Activated CD8-positive, alpha-beta memory T cell treated with anti-CD3 and anti-CD28 coated beads, Interleukin-2, amount 50 U/mL, for 1 hour (primary cell): Measurements from ENCODE around the gene EZR.

Experiments used
- DNase-seq: peaks from one replicate; pipeline ENCODE4 v3.0.0-alpha.2; 2020; ENCODE audit errors: extremely low read depth

EZR gene

DNA sequence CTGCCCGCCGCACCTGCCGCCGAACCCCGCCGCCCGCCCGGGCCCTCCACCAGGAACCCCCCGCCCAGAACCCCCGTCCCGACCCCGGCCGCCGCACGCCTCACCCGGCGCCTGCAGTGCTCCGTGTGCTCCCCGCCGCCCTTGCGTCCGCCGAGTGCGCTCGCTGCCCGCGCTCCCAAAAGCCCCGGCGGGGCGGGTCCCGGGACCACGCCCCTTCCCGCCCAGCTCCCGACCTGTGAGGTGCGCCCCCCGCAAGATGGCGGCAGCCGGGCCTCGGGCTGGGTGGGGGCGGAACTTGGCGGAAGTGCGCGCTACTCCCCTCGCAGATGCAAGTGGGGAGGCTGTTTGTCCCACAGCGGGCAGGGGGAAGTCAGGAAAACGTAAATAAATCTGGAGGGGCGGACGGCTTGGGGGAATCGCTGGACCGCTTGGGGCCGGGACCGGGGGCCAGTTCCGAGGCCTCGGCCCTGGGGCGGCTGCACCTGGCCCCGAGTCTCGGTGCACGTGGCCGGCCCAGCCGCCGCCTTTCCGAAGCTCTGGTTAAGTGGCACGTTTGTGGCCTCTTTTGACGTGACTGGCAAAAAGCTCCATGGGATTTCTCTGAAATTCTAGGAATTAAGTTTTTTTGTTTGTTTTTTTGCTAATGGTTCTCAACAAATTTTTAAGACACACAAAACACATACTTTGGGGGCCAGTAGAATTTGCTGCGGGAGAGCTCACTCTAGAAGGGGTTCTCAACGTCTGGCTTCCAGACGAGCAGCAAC is at the start of gene EZR:
TSS of gene EZR (minus strand) at position 156 of the 764 bp plus-strand sequence. CDS start 1,275 bp downstream, outside the sequence.
- DNase-seq: peak; percentile 73

GRCh38 chr6:158868122-158868480 is 48.9 kb upstream of the EZR start:
- DNase-seq: no peak

DNA sequence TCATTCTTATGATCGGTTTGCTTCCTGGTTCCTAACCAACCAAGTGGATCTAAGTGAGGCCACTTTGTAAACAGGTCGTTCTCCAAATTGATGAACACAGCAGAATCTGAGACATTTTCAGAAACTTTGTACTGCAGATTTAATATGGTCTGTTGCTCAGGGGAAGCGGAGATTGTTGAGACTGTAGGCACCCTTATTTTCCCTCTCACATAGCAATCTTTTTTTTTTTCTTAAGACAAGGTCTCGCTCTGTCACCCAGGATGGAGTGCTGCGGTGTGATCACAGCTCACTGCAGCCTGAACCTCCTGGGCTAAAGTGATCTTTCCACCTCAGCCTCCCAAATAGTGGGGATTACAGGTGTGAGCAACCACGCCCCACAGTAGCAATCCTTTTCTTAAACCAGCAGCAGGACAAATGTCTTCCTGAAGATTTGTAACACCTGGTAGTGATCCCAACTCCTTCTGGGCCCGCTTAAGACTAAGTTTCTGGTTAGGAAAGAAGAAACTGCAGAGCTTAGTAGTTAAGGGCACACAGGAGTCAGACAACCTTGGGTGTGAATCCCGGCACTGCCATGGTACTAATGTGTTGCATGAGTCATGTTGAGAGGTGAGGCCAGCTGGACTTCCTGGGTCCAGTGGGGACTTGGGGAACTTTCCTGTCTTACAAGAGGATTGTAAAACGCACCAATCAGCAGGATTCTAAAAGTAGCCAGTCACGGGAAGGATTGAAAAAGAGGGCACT is 48.4 kb upstream of the EZR start:
- DNase-seq: no peak

GRCh38 chr6:158865769-158866168 is 46.6 kb upstream of the EZR start:
- no peak for DNase-seq

DNA sequence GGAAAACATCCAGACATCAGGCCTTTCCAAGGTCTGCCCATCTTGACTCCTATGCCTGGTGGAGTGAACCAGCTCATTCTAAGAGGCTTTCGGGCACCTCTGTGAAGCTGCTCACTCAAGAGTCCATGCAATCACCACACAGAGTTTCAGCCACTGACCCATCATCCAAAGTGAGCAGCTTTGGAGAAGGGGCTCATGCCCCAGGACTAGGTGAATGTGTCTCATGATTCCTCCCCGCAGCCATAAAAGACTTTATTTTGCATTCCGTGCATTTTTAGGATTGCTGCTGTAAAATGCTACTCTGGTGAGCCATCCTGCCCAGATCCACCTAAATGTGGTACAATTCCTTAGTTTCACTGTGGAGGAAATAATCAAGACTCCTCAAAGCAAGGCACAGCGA is 44.5 kb upstream of the EZR start:
- no peak for DNase-seq

DNA sequence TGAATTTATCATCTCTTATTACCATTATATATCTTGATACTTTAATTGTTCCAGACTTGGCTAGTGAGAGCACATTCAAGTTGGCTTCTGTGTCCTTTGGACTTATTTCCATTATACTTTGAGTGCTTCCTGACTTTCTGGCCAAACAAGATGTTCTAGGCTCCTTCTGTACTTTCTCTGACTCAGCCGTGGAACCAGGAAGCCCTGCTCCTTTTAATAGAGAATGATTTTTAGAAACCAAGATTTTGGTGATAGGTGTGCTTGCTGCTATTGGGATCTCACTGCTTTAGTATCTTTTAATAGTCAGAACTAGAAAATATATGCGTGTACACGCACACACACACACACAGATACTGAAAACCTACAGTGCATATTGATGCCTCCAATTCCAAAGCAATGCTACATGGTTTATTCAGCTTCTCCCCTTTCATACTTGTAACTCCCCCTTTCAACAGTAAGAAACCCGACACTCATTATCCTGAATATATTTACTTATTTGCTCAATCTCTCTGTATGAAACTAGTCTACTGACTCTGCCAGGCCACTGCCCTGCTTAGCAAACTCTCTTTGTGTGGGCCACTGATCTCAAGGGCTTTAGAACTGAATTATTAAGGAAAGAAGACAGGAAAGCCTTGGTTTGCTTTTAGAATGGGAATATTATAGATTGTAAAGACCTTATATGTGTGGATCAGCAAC is 42.7 kb upstream of the EZR start:
- no peak for DNase-seq

DNA sequence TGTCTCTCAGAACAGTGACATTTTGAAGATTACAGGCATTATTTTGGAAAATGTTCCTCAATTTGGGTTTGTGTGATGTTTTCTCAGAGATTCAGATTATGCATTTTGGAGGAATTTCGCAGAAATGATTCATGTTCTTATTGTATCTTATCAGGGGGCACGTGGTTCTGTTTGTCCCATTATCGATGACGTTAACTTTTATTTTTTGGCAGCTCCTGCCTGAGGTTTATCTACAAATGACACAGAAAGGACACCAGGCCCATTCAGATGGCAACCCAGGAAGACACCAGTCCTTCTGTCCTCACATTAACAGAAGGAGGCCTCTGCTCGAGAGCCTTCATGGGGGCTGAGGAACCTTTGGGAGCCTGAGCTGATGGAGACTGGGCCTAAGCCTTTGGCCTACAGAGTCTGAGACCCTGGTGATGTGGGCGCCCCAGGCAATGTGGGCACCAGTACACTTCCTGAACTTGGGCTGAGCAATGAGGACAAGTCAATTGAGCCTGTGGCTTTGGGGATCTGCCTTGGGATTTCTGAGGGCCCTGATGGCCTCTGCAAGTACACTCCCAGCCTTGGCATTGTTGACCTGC is 41.2 kb upstream of the EZR start:
- no peak for DNase-seq

DNA sequence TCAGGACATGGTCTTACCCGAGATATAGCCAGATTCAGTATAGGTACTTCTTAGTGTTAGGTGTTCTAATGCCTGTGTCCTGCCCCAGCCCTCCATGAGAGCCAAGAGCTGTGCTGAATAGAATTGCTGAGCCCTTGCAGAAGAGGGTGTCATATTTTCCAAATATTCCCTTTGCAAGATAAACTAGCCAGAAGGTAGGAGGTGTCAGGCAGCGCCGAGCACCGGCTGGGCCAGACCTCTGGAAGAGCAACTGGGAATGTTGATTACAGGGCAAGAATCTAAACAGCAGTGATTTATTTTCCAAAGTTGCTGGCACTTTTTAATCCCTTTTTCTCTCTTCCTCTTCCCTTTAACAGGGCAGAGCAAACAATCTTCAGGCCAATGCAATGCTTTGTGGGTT is 37.1 kb upstream of the EZR start:
- DNase-seq: no peak

DNA sequence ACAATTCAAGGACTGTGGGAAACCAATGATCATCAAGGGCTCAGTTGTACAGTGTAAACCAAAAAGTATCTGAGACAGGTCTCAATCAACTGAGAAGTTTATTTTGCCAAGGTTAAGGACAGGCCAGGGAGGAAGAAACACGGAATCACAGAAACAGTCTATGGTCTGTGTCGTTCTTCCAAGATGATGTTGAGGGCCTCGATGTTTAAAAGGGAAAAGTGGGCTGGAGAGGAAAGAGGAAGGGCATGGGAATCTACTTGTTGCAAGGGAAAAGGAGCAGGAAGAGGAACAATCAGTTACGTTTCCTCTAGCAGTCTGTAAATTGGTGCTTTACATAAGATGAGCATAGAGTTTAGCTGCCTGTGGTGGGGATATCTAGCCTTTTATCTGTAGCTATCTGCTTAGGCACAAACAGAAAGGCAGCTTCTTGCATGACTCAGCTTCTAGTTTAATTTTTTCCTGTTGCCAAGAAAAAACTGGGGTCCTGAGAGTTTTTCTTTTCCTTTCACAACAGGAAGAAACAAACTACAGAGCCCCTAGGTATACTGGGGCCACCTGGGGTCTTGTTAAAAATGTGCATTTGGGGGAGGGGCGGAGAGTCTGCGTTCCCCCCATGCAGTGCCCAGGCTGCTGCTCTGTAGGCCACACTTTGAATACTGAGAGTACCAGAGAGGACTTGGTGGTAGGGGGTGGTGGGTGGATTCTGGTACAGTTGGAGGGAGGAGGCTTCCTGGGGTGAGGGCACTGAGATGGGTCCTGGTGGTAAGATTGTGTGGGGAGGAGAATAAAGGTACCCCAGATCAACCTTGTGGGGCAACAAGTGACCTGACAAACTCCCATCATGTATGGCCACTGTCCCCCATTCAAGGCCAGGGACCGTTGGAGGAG is 35.3 kb upstream of the EZR start:
- no peak for DNase-seq

GRCh38 chr6:158853880-158854213 is 34.7 kb upstream of the EZR start:
- no peak for DNase-seq

DNA sequence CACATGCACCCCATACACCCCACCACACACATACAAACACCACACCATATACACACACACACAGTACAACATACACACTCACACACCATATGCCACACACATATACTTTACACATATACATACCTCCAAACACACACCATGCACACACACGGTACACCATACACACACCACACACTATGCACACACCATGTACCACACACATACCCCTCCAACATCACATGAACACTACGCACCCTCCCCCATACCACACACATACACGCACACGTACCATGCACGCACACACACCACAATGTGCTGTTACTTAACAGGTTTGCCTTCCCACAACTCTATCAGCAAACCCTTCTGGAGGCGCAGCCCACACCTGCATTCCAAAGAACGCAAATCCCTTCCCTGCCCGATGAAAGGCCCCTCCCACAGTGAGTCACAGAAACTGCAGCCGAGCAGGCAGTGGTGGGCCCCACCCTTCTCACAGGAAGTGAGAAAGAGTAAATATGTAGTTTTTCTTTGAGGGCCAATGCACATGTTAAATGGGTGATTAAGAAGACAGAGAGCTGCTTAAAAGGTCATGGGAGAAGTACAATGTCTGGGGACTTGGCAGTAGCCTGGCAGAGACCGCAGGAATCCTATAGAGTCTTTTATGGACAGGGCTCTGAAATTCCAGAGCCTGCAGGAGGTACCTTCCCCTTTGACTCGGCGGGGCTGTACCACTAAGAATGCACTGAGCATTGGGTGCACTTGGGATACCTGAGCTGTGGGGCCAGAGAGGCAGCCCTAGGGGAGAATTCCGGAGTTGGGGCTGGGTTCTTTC is 34.1 kb upstream of the EZR start:
- peak; percentile 90 for DNase-seq

GRCh38 chr6:158852312-158853071 is 33.3 kb upstream of the EZR start:
- no peak for DNase-seq

- DNase-seq: no peak
Measured at GRCh38 chr6:158850807-158851115, 31.6 kb upstream of the EZR start.

GRCh38 chr6:158849899-158850806 is 31.0 kb upstream of the EZR start:
- DNase-seq: peak; percentile 66

DNA sequence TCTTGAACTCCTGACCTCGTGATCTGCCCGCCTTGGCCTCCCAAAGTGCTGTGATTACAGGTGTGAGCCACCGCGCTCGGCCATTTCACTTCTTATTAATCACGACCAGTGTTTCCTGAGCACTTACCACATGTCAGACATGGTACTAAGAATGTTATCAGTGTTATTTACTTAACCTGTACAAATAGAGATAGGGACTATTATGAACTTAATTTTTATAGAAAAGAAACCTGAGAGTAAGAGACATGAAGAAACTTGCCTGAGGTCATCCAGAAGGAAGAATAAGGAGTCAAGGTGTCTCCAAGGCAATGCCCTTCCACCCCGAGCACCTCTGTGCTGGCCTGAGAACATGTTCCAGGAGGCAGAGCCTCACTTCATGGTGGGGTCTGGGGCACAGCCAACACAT is 29.3 kb upstream of the EZR start:
- no peak for DNase-seq

- no peak for DNase-seq
Measured at GRCh38 chr6:158847786-158848185, 28.6 kb upstream of the EZR start.

GRCh38 chr6:158847012-158847529 is 27.9 kb upstream of the EZR start:
- DNase-seq: no peak

GRCh38 chr6:158843751-158844683 is 24.8 kb upstream of the EZR start:
- DNase-seq: no peak
